Measurements from ENCODE around the gene TP53AIP1. TPM values are rescaled to one million over a fixed set of nuclear protein-coding genes. Genes with fewer than 3 reads are reported as not detected.

The TP53AIP1 gene
- total RNA-seq, 1 donor from 2014 or later: not detected

DNA sequence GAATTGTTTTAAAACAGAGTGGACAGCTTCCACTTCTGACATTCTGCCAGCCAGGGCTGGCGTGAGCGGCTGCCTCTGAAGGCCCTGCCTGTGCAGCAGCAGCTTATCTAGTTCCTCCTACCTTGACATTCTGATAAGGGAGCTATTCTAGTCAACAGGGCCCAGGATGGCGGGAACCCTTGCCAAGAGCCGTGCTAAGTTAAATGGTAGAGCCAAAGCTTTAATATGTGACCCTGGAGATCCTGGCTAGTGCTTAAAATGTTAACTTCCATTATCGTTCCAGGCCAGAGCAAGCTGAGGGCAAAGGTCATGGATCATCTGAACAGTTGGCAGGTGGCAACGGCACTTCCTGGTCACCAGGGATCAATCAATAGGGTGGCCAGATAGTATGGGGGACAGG is 48.0 kb downstream of the TP53AIP1 start:
- no peak overlapping the region for H3K27ac Mint-ChIP-seq
- peaks cover 57% of the 10 kb centered on the region for H3K27me3 Mint-ChIP-seq (ENCODE audit: low read depth)
- peaks cover 7% of the 10 kb centered on the region for H3K4me1 Mint-ChIP-seq (ENCODE audit: low read depth)
- no peak for DNase-seq (ENCODE audit: low spot score)
- intact Hi-C loops (cut with micrococcal nuclease): no loop called here
- H3K36me3 Mint-ChIP-seq (ENCODE audit: low read depth): no peaks in the 10 kb centered on the region
- no peak overlapping the region for H3K4me3 Mint-ChIP-seq (ENCODE audit: low read depth)
- no peaks in the 10 kb centered on the region for H3K9me3 Mint-ChIP-seq

DNA sequence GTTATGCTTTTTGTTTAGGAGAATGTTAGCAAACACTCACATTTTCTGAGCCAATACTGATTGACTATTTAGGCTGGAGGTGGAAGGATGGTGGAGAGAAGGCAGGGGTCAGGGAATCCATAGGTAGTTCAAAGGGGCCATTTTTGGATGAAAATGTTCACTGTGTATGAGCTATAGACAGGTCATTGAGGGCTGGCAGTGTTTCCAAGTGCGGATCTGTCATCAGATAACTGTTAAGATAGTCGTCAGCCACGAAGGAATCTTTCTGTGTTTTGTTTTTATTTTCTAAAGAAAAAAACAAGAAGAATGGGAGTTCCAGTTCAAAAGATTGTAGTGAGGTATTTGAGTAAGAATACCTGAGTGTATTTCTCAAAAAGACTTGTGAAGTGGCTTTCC is 48.4 kb downstream of the TP53AIP1 start:
- Mint-ChIP-seq H3K36me3 (ENCODE audit: low read depth) (no peaks in the 10 kb centered on the region), H3K4me3 (ENCODE audit: low read depth) (no peak overlapping the region), H3K4me1 (ENCODE audit: low read depth) (peaks cover 7% of the 10 kb centered on the region), H3K9me3 (no peaks in the 10 kb centered on the region), H3K27ac (no peak overlapping the region), H3K27me3 (ENCODE audit: low read depth) (peaks cover 61% of the 10 kb centered on the region)
- no peak for DNase-seq (ENCODE audit: low spot score)
- intact Hi-C loops (cut with micrococcal nuclease): no loop called here

DNA sequence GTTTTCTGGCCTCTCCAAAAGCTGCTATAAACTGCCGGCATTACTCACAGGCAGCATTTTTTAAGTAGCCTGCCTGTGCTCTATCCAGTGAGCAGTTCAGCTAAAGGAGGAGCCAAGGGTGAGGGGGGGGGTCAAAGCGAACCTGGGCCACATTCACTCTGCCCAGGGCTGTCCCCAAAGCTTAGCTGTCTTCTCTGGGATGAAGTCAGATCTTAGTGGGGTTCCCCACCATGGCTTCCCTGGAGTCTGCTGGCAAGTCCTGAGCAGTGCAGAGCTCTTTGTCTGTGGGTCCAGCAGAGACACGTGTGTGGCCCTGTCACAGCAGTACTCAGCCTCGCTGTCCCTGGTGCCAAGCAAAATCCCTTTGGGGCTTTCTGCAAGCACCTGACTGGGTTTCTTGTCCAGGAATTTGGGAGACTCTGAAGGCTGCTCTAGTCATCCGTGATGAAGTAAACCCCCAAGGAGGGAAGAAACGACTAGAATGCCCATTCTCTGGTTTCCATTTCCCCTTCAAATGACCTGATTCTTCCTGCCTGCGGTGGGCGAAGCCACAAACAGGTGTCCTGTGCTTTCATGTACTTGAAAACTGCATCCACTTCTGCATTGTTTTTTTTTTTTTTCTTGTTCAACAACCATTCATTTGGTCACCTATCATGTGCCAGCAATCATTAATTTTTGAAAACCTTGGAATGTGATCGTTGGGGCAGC is 48.9 kb downstream of the TP53AIP1 start:
- peaks cover 59% of the 10 kb centered on the region for H3K27me3 Mint-ChIP-seq (ENCODE audit: low read depth)
- no peaks in the 10 kb centered on the region for H3K36me3 Mint-ChIP-seq (ENCODE audit: low read depth)
- no peaks in the 10 kb centered on the region for H3K9me3 Mint-ChIP-seq

DNA sequence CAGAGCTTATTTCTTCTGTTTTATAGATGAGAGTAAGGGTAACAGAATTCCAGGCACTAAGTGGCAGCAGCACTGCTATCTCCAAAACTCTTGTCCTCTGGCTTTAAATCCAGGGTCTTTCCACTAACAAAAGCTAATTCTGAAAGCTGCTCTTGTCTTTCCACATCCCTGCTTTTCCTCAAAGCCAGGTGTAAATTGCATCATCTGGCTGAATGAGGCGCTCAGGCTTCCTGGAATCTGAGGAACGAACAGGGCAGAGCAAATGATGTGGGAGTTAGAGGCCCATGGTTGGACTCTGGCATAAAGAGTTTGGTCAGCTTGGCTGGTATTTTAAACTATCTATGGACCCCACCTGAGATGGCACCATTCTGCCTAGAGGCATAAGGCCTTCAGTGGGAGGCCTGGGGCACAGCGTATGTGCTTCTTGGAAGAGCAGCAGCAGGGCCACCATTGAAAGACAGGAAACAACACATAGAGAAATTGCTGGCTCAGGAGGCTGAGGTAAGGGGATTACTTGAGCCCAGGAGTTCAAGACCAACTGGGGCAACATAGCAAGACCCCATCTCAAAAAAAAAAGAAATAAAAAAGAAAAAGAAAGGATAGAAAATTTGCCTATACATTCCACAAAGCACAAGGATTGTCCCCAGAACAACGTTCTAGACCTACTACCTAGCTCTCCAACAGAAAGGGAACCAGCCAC is 49.7 kb downstream of the TP53AIP1 start:
- Mint-ChIP-seq H3K4me1 (ENCODE audit: low read depth) (peaks cover 7% of the 10 kb centered on the region), H3K36me3 (ENCODE audit: low read depth) (no peaks in the 10 kb centered on the region), H3K27me3 (ENCODE audit: low read depth) (peaks cover 60% of the 10 kb centered on the region), H3K4me3 (ENCODE audit: low read depth) (no peak overlapping the region), H3K27ac (no peak overlapping the region), H3K9me3 (no peaks in the 10 kb centered on the region)
- DNase-seq (ENCODE audit: low spot score): no peak
- intact Hi-C loops (cut with micrococcal nuclease): no loop called here

More for the DNA sequence above, 48.9 kb downstream of the TP53AIP1 start:
- intact Hi-C loops (cut with micrococcal nuclease): no loop called here
- peaks cover 7% of the 10 kb centered on the region for H3K4me1 Mint-ChIP-seq (ENCODE audit: low read depth)
- no peak overlapping the region for H3K4me3 Mint-ChIP-seq (ENCODE audit: low read depth)
- no peak for DNase-seq (ENCODE audit: low spot score)
- H3K27ac Mint-ChIP-seq: no peak overlapping the region

DNA sequence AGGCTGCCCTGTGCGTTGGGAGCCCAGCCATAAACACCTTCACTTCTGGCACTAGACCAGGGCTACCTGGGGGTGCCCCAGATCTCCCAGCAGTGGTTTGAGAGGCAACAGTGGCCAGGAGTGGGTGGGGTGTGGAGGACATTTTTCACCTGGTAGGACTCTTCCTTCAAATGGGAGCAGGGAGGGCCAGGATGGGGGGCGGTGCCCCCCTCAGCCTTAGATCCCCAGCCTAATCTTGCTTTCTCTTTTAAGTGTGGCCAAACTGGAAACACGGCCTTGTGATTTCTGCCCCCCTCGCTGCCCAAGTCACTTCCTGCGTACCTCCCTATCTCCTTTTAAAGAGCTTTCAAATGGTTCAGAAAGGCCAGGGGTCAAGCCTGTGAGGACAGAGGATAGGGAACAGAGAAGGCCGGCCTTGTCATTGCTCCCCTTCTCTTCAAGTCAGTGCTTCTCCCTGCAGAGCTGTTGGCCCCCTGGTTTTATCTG is 50.7 kb downstream of the TP53AIP1 start:
- Mint-ChIP-seq H3K9me3 (no peaks in the 10 kb centered on the region), H3K27ac (no peak overlapping the region), H3K4me1 (ENCODE audit: low read depth) (peaks cover 7% of the 10 kb centered on the region), H3K4me3 (ENCODE audit: low read depth) (no peak overlapping the region), H3K36me3 (ENCODE audit: low read depth) (no peaks in the 10 kb centered on the region), H3K27me3 (ENCODE audit: low read depth) (peaks cover 62% of the 10 kb centered on the region)
- DNase-seq (ENCODE audit: low spot score): no peak
- intact Hi-C loops (cut with micrococcal nuclease): loop anchor here (2.0 kb wide), 1 partner anchor 13 kb away; no protein-coding TSS in a partner anchor

DNA sequence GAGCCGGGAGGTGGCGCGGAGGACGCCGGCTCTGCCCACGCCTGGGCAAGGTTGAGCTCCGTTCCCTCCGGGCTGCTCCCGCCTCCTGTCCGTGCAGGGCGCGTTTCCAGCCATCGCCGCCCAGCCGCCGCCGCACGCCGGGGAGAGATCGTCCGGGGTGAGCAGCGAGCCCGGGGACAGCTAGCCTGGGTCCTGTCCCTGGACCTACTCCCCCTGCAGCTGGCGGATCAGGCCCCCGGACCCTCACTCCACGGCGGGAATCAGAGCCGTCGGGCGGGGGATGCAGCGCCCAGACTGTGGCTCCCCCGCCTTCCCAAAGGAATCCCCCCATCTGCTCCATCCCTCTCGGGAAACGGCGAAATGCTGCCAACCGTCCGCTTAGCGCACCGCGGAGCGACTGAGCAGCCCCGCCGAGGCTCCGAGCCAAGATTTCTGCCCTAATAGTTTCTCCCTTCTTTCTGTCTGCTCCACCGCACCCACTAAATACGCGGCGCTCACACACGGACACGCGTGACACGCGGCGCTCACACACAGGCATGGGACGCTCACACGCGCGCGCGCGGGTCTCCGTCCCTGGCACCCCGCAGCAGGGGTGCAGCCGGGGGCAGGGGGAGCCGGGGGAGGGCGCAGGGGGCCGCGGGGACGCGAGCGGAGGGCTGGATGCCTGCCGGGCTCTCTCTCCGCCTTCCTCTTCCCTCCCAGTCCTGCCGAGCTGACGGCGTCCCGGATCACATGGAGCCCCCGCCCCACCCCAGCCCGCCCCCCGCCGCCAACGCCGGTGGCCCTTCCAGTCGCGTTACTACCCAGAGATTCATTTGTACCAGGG is 51.9 kb downstream of the TP53AIP1 start, which contains the start of gene KCNJ5:
KCNJ5 (plus strand) TSS at position 814 of the 826 bp plus-strand sequence. CDS start 19,918 bp downstream, outside the sequence.
- Mint-ChIP-seq H3K27ac (no peak within 1 kb of the TSS), H3K9me3 (no peaks in the 10 kb centered on the region), H3K4me3 (ENCODE audit: low read depth) (peak within 1 kb of the TSS; percentile 31), H3K4me1 (ENCODE audit: low read depth) (peaks cover 7% of the 10 kb centered on the region), H3K27me3 (ENCODE audit: low read depth) (peaks cover 66% of the 10 kb centered on the region), H3K36me3 (ENCODE audit: low read depth) (no peaks in the 10 kb centered on the region)
- no peak for DNase-seq (ENCODE audit: low spot score)
- intact Hi-C loops (cut with micrococcal nuclease): loop anchor here (2.0 kb wide), 1 partner anchor 14 kb away; no protein-coding TSS in a partner anchor

DNA sequence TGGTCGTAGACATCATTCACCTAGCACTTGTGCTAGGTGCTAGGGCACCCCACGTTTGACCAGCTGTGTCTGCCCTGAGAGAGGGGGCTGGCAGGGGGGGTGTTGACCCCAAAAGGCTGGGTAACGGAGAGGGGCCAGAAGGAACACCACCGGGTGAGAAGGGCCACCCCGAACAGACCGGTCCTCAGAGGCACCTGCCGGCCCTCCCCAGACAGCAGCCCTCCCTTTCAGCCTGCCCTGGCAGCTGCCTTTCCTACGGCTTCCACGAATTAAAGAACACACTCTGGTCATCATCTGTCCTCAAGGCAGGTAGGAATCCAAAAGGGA is 52.5 kb downstream of the TP53AIP1 start:
- H3K9me3 Mint-ChIP-seq: no peaks in the 10 kb centered on the region
- no peaks in the 10 kb centered on the region for H3K36me3 Mint-ChIP-seq (ENCODE audit: low read depth)
- peaks cover 69% of the 10 kb centered on the region for H3K27me3 Mint-ChIP-seq (ENCODE audit: low read depth)
- no peak for DNase-seq (ENCODE audit: low spot score)
- H3K4me3 Mint-ChIP-seq (ENCODE audit: low read depth): no peak overlapping the region
- H3K27ac Mint-ChIP-seq: no peak overlapping the region
- intact Hi-C loops (cut with micrococcal nuclease): loop anchor here (2.0 kb wide), 1 partner anchor 15 kb away; no protein-coding TSS in a partner anchor
- peaks cover 7% of the 10 kb centered on the region for H3K4me1 Mint-ChIP-seq (ENCODE audit: low read depth)

DNA sequence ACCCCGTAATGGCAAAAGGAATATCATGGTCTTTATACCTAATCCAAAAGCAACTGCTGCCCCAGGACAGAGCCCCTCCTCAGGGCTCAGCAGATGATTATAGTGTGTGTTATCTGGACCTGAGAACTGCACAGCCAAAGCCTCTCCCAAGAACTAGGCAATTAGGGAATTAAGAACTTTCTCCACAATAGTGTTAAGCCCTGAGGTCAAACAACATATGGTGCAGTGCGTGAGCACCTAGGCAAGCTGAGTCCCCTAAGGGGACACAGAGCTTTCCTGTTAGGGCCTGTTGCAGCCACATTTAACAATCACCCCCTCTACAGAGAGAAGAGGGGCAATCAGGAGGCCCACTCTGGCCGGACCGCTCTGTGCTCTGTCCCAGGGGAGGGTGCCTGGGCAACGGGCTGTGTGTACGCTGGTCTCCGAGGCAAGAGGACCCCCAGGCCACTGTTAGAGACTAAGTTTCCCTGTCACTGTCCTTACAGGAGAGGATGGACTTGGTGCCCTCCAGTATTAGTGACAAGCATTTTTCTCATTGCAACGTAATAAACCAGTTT is 52.9 kb downstream of the TP53AIP1 start:
- no peak overlapping the region for H3K27ac Mint-ChIP-seq
- H3K4me3 Mint-ChIP-seq (ENCODE audit: low read depth): no peak overlapping the region
- DNase-seq (ENCODE audit: low spot score): no peak
- peaks cover 70% of the 10 kb centered on the region for H3K27me3 Mint-ChIP-seq (ENCODE audit: low read depth)
- intact Hi-C loops (cut with micrococcal nuclease): loop anchor here (2.0 to 10.0 kb wide), 4 partner anchors 15 to 865 kb away; no protein-coding TSS in a partner anchor
- peaks cover 7% of the 10 kb centered on the region for H3K4me1 Mint-ChIP-seq (ENCODE audit: low read depth)
- no peaks in the 10 kb centered on the region for H3K9me3 Mint-ChIP-seq
- no peaks in the 10 kb centered on the region for H3K36me3 Mint-ChIP-seq (ENCODE audit: low read depth)

DNA sequence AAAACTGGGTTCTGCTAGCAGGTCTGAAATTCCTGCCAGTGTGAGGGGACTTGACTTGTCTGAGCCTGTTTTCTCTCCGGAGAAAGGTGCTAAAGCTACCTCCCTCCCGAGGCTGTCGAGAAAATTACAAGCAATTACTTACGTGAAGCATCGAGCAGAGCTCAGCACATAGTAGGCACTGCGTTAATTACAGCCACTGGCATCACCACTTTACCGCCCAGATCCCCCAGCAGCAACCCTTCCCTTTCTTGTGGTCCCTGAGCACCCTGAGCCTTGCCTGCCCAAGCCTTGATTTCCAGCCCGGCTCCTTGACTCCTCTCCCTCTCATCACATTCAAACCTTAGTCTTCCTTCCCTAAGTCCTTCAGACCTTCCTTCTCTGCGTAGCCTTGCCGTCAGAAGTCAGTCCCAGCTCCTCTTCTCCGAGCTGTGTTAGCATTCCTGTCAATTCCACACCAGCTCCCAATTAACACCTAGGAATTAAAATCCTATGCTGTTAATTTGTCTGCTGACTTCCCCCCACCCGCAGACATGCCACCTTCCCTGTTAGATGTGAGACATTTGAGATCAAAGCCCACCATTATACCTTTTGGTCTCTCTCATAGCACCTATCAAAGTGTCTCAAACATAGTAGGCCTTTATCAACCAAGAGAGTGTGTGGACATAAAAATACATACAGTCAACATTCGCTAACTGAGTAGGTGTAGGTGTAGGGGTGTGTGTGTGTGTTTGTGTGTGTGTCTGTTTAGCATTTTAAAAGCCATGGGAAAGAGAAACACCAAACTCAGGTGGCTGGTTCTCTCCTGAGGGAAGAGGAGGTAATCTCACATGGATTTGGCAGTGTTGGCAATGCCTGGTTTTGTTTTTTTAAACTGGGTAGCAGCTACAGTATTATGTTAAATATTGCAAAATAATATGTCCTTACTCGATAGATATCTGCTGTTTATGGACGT is 54.4 kb downstream of the TP53AIP1 start:
- Mint-ChIP-seq H3K27me3 (ENCODE audit: low read depth) (peaks cover 69% of the 10 kb centered on the region), H3K27ac (no peak overlapping the region), H3K4me1 (ENCODE audit: low read depth) (peaks cover 4% of the 10 kb centered on the region), H3K36me3 (ENCODE audit: low read depth) (no peaks in the 10 kb centered on the region), H3K4me3 (ENCODE audit: low read depth) (no peak overlapping the region), H3K9me3 (no peaks in the 10 kb centered on the region)
- intact Hi-C loops (cut with micrococcal nuclease): loop anchor here (10.0 kb wide), 3 partner anchors 136 to 866 kb away; no protein-coding TSS in a partner anchor
- no peak for DNase-seq (ENCODE audit: low spot score)

DNA sequence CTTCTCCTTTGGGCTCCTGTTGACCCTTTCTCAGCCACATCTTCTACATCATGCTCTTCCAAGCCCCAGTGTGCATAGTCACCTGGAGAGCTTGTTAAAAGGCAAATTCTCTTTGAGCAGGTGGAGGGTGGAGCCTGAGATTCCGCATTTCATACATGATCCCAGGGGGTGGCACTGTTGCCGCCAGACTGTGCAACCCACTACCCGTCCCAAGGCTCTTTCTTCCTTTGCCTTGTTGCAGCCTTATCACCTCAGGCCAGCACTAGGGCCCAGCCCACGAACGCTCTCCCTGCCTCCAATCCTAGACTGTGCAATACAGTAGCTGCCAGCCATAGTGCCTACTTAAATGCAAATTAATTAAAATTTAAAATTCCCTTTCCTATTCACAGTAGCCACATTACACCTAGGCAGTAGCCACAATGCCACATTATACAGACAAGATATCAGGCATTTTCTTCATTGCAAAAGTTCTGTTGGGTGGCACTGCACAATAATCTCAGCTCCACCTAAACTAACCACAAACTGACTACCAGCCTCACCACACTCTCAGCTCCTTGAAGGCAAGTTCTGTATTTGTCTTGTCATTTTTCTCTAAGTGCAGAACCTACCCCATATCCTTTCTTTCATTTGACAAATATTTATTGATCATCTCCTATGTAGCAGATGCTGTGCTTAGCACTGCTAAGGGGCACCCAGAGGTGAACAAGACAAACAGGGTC is 56.1 kb downstream of the TP53AIP1 start:
- Mint-ChIP-seq H3K4me3 (ENCODE audit: low read depth) (no peak overlapping the region), H3K36me3 (ENCODE audit: low read depth) (no peaks in the 10 kb centered on the region), H3K27ac (no peak overlapping the region), H3K27me3 (ENCODE audit: low read depth) (peaks cover 70% of the 10 kb centered on the region), H3K4me1 (ENCODE audit: low read depth) (peaks cover 2% of the 10 kb centered on the region), H3K9me3 (no peaks in the 10 kb centered on the region)
- intact Hi-C loops (cut with micrococcal nuclease): loop anchor here (10.0 kb wide), 3 partner anchors 138 to 868 kb away; no protein-coding TSS in a partner anchor
- no peak for DNase-seq (ENCODE audit: low spot score)

All from activated T-helper 2 cell treated with anti-CD3 and anti-CD28 coated beads, Interferon-gamma antibody, Interleukin-2, Interleukin-4, amounts not matched to agents 10 μg/mL and 5 μg/mL and 100 μg/mL, durations not matched to agents 14 hours and 24 hours and 36 hours (primary cell).